ENCODE data around the gene SETBP1. TPM values are rescaled to one million over a fixed set of nuclear protein-coding genes. Genes with fewer than 3 reads are reported as not detected.

Gene SETBP1
- total and polyA plus RNA-seq, 9 of the 15 experiments (the other 6 are each of a cell fraction or from before 2014, with no cell fraction given), result under 0.01 to 0.13 (median 0.04) TPM

GRCh38 chr18:44782617-44783016 is 101.9 kb downstream of the SETBP1 start:
- Histone ChIP-seq H4K20me1 (replicated peaks; ENCODE audit: control insufficient read depth, insufficient read depth, low read length) (no peaks in the 10 kb centered on the region), H3K9me3 (replicated peaks; ENCODE audit: control insufficient read depth, insufficient read depth, low read depth, low read length) (no peaks in the 10 kb centered on the region), H3K27me3 (ENCODE audit: control insufficient read depth in 2 of 2, insufficient read depth in 2 of 2, low read length in 2 of 2) (peaks cover 0 to 5% of the 10 kb centered on the region in 2 experiments; a peak in 2 of 5 replicates), H3K4me1 (replicated peaks in 1 of 2; ENCODE audit: control insufficient read depth in 2 of 2, insufficient read depth in 2 of 2, low read length in 2 of 2) (no peaks in the 10 kb centered on the region), H2AFZ (ENCODE audit: low read depth, low read length) (no peak overlapping the region), H3K9ac (ENCODE audit: insufficient read depth in 1 of 2, low read depth in 2 of 2, low read length in 2 of 2) (no peak overlapping the region), H3K27ac (ENCODE audit: extremely low read depth, low read depth, low read length) (no peak overlapping the region), H3K4me3 (no peak overlapping the region), H3K36me3 (ENCODE audit: control insufficient read depth, insufficient read depth, low read length) (no peaks in the 10 kb centered on the region), H3K9me1 (ENCODE audit: control insufficient read depth, insufficient read depth, low read length) (no peaks in the 10 kb centered on the region), H3K4me2 (ENCODE audit: insufficient read depth, low read length) (no peak overlapping the region), H3K79me2 (ENCODE audit: control insufficient read depth, insufficient read depth, low read length) (no peaks in the 10 kb centered on the region)
- in situ Hi-C loops (cut with MboI), result no loop called here
- FAIRE-seq (no peak), DNase-seq (ENCODE audit: extremely low read depth in 1 of 4, low spot score in 3 of 4) (no peak), ATAC-seq (no peak)
- BruUV-seq (replicated peaks), result no TSS peak
- intact Hi-C loops (cut with micrococcal nuclease), result no loop called here
- POLR2A ChIA-PET, result no interaction called here
- 3% methylated on average over 5 of the region's 5 CpGs for WGBS (ENCODE audit: insufficient coverage, low coverage, missing lambda C conversion rate)
- CTCF ChIA-PET (ENCODE audit: low intra/inter-chr PET ratio), result no interaction called here
- TF ChIP-seq NRF1 (conservative IDR thresholded peaks at IDR 0.05 in 1 of 2, IDR thresholded peaks at IDR 0.05 in 1 of 2), result no peak
- no peak for TF ChIP-seq SRSF1 (IDR thresholded peaks at IDR 0.05; ENCODE audit: low read depth, low read length)
- TF ChIP-seq NR4A1 (CRISPR knock-in tag; IDR thresholded peaks at IDR 0.05), result no peak
- no peak for TF ChIP-seq NR4A1 (tag; IDR thresholded peaks at IDR 0.05)
- no peak for TF ChIP-seq ZNF76 (CRISPR knock-in tag; IDR thresholded peaks at IDR 0.05; ENCODE audit: borderline replicate concordance)
- no peak for TF ChIP-seq FOS (IDR thresholded peaks at IDR 0.05; ENCODE audit: extremely low read depth, insufficient read length)
- no peak for TF ChIP-seq RAD21 (CRISPR knock-in tag; conservative IDR thresholded peaks at IDR 0.05 in 1 of 2, IDR thresholded peaks at IDR 0.05 in 1 of 2)
- no peak for TF ChIP-seq ZNF395 (CRISPR knock-in tag; IDR thresholded peaks at IDR 0.05)
- TF ChIP-seq GTF2B (IDR thresholded peaks at IDR 0.05; ENCODE audit: extremely low read depth, insufficient read length), result no peak
- no peak for TF ChIP-seq SREBF1 (IDR thresholded peaks at IDR 0.05; ENCODE audit: borderline replicate concordance, low read depth, low read length)
- no peak for TF ChIP-seq SRSF3 (IDR thresholded peaks at IDR 0.05; ENCODE audit: insufficient read depth, low read length)
- no peak for TF ChIP-seq PRDM10 (IDR thresholded peaks at IDR 0.05; ENCODE audit: partially characterized antibody)
- TF ChIP-seq E2F6 (IDR thresholded peaks at IDR 0.05; ENCODE audit: borderline replicate concordance in 1 of 2, extremely low read depth in 1 of 2, insufficient read depth in 1 of 2, insufficient read length in 1 of 2, low read depth in 1 of 2, low read length in 1 of 2, poor library complexity in 1 of 2, severe bottlenecking in 1 of 2), result no peak
